ENCODE results near the gene OR1D2.
"Not testable (repeated sequence)": the region's sequence is repeated elsewhere in the genome, so short reads cannot be mapped to it uniquely, and the experiment has no call there.

The OR1D2 gene

DNA sequence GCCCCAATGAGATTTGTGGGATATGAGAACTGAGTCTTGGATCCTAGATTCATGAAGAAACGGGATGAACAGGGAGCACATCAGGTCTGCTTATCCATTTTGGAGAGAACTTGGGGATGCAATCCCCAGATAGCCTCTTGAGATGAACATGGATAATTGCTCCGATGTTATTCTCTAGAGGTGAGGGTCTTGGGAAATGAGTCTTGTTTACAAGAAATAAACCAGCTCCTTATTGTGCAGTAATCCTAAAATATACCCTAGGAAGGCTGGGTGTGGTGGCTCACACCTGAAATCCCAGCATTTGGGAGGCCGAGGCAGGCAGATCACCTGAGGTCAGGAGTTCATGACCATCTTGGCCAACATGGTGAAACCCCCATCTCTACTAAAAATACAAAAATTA lies at the start of gene OR1D2:
TSS of gene OR1D2 (minus strand) at position 101 of the 400 bp plus-strand sequence. CDS start 11,426 bp downstream, outside the sequence.
- FAIRE-seq: no peak

DNA sequence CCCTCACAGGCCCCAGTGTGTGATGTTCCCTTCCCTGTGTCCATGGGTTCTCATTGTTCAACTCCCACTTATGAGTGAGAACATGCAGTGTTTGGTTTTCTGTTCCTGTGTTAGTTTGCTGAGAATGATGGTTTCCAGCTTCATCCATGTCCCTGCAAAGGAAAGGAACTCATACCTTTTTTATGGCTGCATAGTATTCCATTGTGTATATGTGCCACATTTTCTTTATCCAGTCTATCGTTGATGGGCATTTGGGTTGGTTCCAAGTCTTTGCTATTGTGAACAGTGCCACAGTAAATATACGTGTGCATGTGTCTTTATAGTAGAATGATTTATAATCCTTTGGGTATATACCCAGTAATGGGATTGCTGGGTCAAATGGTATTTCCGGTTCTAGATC lies 33.3 kb upstream of the OR1D2 start:
- FAIRE-seq: not testable (repeated sequence)

DNA sequence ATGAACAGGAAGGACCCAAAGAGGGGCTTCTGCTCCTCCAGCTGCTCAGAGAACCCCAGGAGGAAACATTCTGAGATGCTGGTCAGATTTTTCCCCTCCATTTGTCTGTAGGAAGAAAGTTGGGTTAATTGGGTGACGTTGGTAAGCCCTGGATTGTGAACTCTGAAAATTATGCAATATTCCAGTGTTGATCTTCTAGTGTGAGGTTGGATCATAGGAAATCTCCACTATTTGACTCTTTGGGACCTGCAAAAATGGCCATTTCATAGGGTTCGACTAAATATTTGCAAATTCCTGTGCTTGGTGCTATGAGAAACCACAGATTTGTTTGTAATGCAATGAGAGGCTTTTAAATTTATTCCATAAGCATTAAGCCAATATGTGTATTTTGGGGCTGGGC lies 23.2 kb upstream of the OR1D2 start, which contains the start of gene OR1G1:
TSS of gene OR1G1 (minus strand) at position 101 of the 400 bp plus-strand sequence. CDS start at position 101, 0 bp downstream.
- no peak for FAIRE-seq

DNA sequence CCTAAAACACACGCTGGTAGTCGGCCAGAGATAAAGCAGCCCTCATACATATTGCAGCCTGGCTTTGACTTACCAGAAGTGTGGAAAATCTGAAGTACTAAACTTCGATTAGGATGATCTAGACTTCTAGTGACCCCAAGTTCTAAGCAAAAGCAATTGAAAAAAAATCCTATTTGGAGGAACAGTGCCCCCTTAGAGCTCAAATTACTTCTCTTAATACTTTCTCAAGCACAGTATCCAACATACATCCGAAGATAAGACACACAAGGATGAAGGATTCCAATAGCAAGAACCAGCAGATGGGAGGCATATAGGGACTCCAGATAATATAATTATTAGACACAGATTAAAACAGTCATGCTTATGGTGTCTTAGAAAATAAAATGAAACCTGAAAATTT lies 30.4 kb downstream of the OR1D2 start:
- FAIRE-seq: not testable (repeated sequence)

GRCh38 chr17:3065192-3065591 lies 39.0 kb downstream of the OR1D2 start:
- FAIRE-seq: not testable (repeated sequence)

GRCh38 chr17:3063507-3063906 lies 40.7 kb downstream of the OR1D2 start, which contains the start of gene OR1D5:
Gene OR1D5 (minus strand): TSS chr17:3063607. CDS start chr17:3063607, 0 bp downstream.
- FAIRE-seq: peak; percentile 84

- FAIRE-seq: not testable (repeated sequence)
These were observed 41.3 kb downstream of the OR1D2 start for GRCh38 chr17:3062824-3063377.

DNA sequence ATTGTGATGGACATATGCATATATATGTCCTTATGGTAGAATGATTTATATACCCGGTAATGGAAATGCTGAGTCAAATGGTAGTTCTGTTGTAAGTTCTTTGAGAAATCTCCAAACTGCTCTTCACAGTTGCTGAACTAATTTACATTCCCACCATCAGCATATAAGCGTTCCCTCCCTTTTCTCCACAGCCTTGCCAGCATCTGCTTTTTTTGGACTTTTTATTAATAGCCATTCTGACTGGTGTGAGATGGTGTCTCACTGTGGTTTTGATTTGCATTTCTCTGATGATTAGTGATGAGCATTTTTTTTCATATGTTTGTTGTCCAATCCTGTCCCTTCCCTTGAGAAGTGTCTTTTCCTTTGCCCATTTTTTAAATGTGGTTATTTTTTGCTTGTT lies 49.4 kb downstream of the OR1D2 start:
- FAIRE-seq: not testable (repeated sequence)

DNA sequence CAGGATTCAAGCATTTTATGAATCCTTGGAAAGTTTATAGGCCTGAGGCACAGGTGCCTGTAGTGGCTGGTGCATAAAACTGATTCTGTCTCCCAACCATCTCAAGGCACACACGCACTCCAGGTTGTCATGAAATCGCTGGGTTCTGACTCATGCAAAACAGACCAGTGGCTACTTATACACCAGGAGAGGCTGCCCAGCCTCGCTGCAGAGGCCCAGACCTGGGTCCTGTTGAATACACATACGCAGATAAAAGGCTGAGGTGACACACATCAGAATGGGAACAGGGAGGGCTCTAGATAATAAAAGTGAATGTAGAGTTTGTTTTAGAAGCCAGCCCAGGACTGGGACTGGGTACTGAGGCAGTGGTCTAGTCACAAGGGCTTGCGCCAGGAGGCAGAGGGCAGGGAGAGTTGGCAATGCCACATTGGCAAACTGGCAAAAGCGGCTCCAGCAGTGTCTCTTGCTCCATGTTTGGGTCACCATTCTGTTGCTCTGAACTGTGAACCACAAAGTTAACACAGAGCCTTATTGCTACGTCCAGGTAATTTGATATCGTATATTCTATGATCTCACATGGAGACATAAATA lies 54.4 kb downstream of the OR1D2 start:
- FAIRE-seq: no peak

DNA sequence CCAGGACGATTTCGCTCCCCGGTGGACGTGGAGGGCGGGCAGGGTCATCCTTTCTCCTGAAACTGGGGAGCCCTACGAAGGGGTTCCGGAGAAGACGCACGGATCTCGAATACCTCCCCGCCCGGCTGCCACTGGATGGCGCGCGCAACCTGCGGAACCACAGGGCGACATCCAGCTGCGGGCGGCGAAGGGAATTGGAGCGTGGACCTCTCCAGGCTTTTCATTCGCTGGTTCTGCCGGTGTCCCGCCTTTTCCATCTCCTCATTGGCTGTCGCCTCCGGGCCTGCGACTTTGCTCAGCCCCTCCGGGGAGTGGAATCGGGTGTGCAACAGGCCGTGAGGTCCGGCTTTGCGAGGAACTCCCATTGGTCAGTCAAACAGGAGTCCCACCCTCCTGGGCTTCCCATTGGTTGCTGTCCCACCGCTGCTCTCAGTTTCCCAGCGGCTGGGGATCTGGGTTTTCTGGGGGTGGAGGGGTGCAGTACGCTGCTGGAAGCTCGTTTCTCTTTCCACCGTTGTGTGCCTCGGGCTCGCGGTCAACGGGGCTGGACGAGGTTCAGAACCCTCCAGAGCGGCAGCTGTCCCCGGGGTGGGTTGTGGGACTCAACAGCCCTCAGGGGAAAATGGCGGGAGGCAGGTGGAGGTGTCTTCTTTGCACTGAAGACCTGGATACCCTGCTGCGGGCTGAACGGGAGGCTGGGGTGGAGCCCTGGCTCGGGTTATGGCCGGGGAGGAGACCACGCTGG lies 55.3 kb downstream of the OR1D2 start:
- peak; percentile 97 for FAIRE-seq

GRCh38 chr17:3046753-3047152 lies 57.5 kb downstream of the OR1D2 start:
- no peak for FAIRE-seq

GRCh38 chr17:3043737-3044365 lies 60.4 kb downstream of the OR1D2 start:
- no peak for FAIRE-seq

DNA sequence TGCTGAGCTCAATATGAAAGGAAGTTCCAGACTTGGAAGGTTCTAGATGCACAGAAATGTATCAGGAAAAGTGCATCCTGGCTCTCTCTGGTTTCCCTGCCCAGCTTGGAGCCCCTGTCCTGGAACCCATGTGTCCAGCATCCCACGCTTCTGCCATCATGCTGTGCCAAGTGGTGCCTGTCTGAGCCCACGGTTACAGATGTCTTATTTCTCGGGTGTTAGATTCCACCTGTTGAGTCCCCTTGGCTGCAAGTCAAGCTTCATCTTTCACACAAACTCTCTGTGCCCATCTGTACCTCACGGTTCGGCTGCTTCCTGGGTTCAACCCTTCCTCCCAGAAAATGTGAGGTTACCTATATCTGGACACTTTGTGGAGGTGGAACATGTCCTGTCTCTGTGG lies 63.3 kb downstream of the OR1D2 start:
- no peak for FAIRE-seq

GRCh38 chr17:3039736-3040135 lies 64.5 kb downstream of the OR1D2 start:
- FAIRE-seq: no peak

- FAIRE-seq: no peak
These were observed 65.3 kb downstream of the OR1D2 start for GRCh38 chr17:3038941-3039340.

Measured in A204.1 (cell line).